Measurements from ENCODE around the gene METTL5. TPM values are rescaled to one million over a fixed set of nuclear protein-coding genes. Genes with fewer than 3 reads are reported as not detected.

Gene METTL5
- total and polyA plus RNA-seq, 9 of the 15 experiments (the other 6 are each of a cell fraction or from before 2014, with no cell fraction given): 149 to 471 (median 224) TPM

GRCh38 chr2:169824373-169825333, at the start of gene METTL5 (continued):
- TF ChIP-seq NR2F6 (CRISPR knock-in tag; IDR thresholded peaks at IDR 0.05) (no peak; the same call in 1 of the 2 replicates), ZNF75A (CRISPR knock-in tag; IDR thresholded peaks at IDR 0.05) (no peak), PHF21A (IDR thresholded peaks at IDR 0.05; ENCODE audit: borderline replicate concordance, low read depth) (no peak), NCOR1 (IDR thresholded peaks at IDR 0.05) (peak; percentile 52), KAT7 (CRISPR knock-in tag; IDR thresholded peaks at IDR 0.05; ENCODE audit: borderline replicate concordance) (peak; percentile 99), PRMT5 (CRISPR knock-in tag; IDR thresholded peaks at IDR 0.05) (no peak), GATAD2B (IDR thresholded peaks at IDR 0.05; ENCODE audit: borderline replicate concordance) (peak; percentile 98), STAG1 (CRISPR knock-in tag; IDR thresholded peaks at IDR 0.05; ENCODE audit: borderline replicate concordance) (peak; percentile 98), ZNF696 (CRISPR knock-in tag; conservative IDR thresholded peaks at IDR 0.05) (no peak), ZNF707 (CRISPR knock-in tag; conservative IDR thresholded peaks at IDR 0.05) (no peak), TFAP4 (CRISPR knock-in tag; IDR thresholded peaks at IDR 0.05; ENCODE audit: borderline replicate concordance) (peak; percentile 89), EP400 (IDR thresholded peaks at IDR 0.05) (peak; percentile 79), ID3 (CRISPR knock-in tag; IDR thresholded peaks at IDR 0.05) (no peak), ID3 (tag; IDR thresholded peaks at IDR 0.05) (peak; percentile 81), SIN3A (IDR thresholded peaks at IDR 0.05; ENCODE audit: borderline replicate concordance in 2 of 2, control insufficient read depth in 1 of 2, low read depth in 2 of 2, low read length in 2 of 2) (peak in 1 of 2 experiments; percentile 86; a peak in 2 of 4 replicates), ZNF431 (CRISPR knock-in tag; IDR thresholded peaks at IDR 0.05) (peak; percentile 87; the same call in 1 of the 2 replicates), PHB (CRISPR knock-in tag; IDR thresholded peaks at IDR 0.05) (no peak; the same call in 1 of the 2 replicates), ATF6 (CRISPR knock-in tag; IDR thresholded peaks at IDR 0.05) (peak; percentile 19), GABPA (tag; conservative IDR thresholded peaks at IDR 0.05; ENCODE audit: low read depth) (peak; percentile 86), NFXL1 (CRISPR knock-in tag; IDR thresholded peaks at IDR 0.05) (no peak), ZNF780A (CRISPR knock-in tag; IDR thresholded peaks at IDR 0.05) (no peak), BRD9 (IDR thresholded peaks at IDR 0.05; ENCODE audit: low read depth, partially characterized antibody) (no peak), SNAPC5 (CRISPR knock-in tag; IDR thresholded peaks at IDR 0.05) (no peak), PURB (CRISPR knock-in tag; IDR thresholded peaks at IDR 0.05; ENCODE audit: low read depth) (no peak), CREB1 (IDR thresholded peaks at IDR 0.05) (peak; percentile 76), CREB1 (CRISPR knock-in tag; IDR thresholded peaks at IDR 0.05) (peak; percentile 72), ZNF282 (CRISPR knock-in tag; IDR thresholded peaks at IDR 0.05) (peak; percentile 98)

All from K562 (cell line).